LNCaP clone FGC (cell line): ENCODE results near the gene HMOX2.

Source experiments
- DNase-seq: peaks from one replicate; pipeline ENCODE4 v3.0.0-alpha.2; 2011; ENCODE audit warnings: low read depth
- H3K4me3 ChIP-seq: 2 replicates; pipeline ENCODE4 v1.5.1; 2011; ENCODE audit warnings: mild to moderate bottlenecking, low read depth, low read length, control low read depth
- CTCF ChIP-seq: IDR thresholded peaks from 2 replicates; pipeline ENCODE4 v1.5.1; 2012; ENCODE audit warnings: mild to moderate bottlenecking; ENCODE audit not compliant: control insufficient read depth, insufficient read depth; ENCODE audit errors: extremely low read depth

Gene HMOX2

DNA sequence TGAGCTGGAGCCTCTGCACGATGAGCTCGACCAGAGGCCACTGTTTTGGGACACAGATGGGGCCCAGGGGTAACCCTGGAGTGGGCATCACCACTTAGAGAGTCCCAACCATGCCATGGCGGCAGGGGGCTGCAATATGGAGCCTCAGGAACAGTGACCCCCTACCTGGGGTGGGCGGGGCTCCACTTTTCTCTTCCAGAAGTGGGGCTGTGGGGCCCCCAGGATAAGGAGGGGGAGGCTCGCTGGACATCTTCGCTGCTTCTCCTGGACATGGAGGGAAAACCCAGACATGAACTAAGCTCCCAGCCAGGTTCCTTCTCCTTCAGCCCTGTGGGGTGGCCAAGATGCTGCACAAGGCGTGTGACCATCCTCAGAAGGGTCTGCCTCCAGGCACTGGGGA is 37.7 kb downstream of the HMOX2 start:
- TF ChIP-seq CTCF = no peak
- H3K4me3 ChIP-seq = no peak overlapping the region
- DNase-seq = no peak

GRCh38 chr16:4514606-4515005 is 38.4 kb downstream of the HMOX2 start:
- TF ChIP-seq CTCF = no peak
- H3K4me3 ChIP-seq = no peak overlapping the region
- DNase-seq = no peak

- no peak for DNase-seq
- no peak for TF ChIP-seq CTCF
Measured at GRCh38 chr16:4515611-4516233, 39.5 kb downstream of the HMOX2 start.

GRCh38 chr16:4517812-4518680 is 41.8 kb downstream of the HMOX2 start:
- H3K4me3 ChIP-seq = no peak overlapping the region
- DNase-seq = no peak
- TF ChIP-seq CTCF = 0 out of 2 replicates have a peak, but pooled peaks have one; percentile 26

More at GRCh38 chr16:4515611-4516233, 39.5 kb downstream of the HMOX2 start:
- H3K4me3 ChIP-seq = no peak overlapping the region

GRCh38 chr16:4519274-4520058 is 43.3 kb downstream of the HMOX2 start:
- no peak for DNase-seq
- TF ChIP-seq CTCF = no peak
- H3K4me3 ChIP-seq = no peak overlapping the region

- H3K4me3 ChIP-seq = no peak overlapping the region
- no peak for DNase-seq
Measured at GRCh38 chr16:4520913-4521312, 44.7 kb downstream of the HMOX2 start.

More at GRCh38 chr16:4520913-4521312, 44.7 kb downstream of the HMOX2 start:
- TF ChIP-seq CTCF = no peak
